GM12878 (cell line): ENCODE results near the gene SNPH.

Source experiments
- CBFB ChIP-seq: IDR thresholded peaks from 2 replicates; pipeline ENCODE4 v1.6.1; 2016; ENCODE audit warnings: antibody characterized with exemption, low read depth
- ETV6 ChIP-seq, 2 experiments: fragments of 450-650 bp in 1 of 2; IDR thresholded peaks in 1 of 2; conservative IDR thresholded peaks in 1 of 2; 2 replicates each; pipeline ENCODE4 v1.6.1; 2014; ENCODE audit warnings: antibody characterized with exemption in 1 of 2, borderline replicate concordance in 1 of 2, low read depth in 1 of 2, mild to moderate bottlenecking in 1 of 2, moderate library complexity in 1 of 2
- HCFC1 ChIP-seq: fragments of 150-350 bp; IDR thresholded peaks from 2 replicates; pipeline ENCODE4 v1.6.1; 2014; ENCODE audit warnings: low read length
- MEF2A ChIP-seq: IDR thresholded peaks from 2 replicates; pipeline ENCODE4 v1.6.1; 2011; ENCODE audit warnings: low read depth, mild to moderate bottlenecking, low read length, moderate library complexity; ENCODE audit not compliant: insufficient read depth
- MXI1 ChIP-seq: fragments of 150-350 bp; IDR thresholded peaks from 2 replicates; pipeline ENCODE4 v1.6.1; 2011; ENCODE audit warnings: low read depth, mild to moderate bottlenecking, inconsistent platforms, low read length, improper control_type of control experiment
- POLR2A ChIP-seq: IDR thresholded peaks from 2 replicates; pipeline ENCODE4 v1.6.1; 2011; ENCODE audit warnings: low read depth, mild to moderate bottlenecking, low read length
- POLR2AphosphoS5 ChIP-seq: IDR thresholded peaks from 2 replicates; pipeline ENCODE4 v1.6.1; 2011; ENCODE audit warnings: mild to moderate bottlenecking, low read length, inconsistent platforms
- SMC3 ChIP-seq: IDR thresholded peaks from 2 replicates; pipeline ENCODE4 v1.6.1; 2011; ENCODE audit warnings: low read length, improper control_type of control experiment, borderline replicate concordance
- TARDBP ChIP-seq: IDR thresholded peaks from 2 replicates; pipeline ENCODE4 v1.6.1; 2016; ENCODE audit warnings: borderline replicate concordance
- TF ChIP-seq, protein P1 (sequence below), 3 experiments: IDR thresholded peaks in 2 of 3; conservative IDR thresholded peaks in 1 of 3; 2 replicates each; pipeline ENCODE4 v1.5.1; 2011; ENCODE audit warnings: low read depth in 3 of 3, low read length in 3 of 3, mild to moderate bottlenecking in 3 of 3, control low read depth in 2 of 3, moderate library complexity in 2 of 3, inconsistent platforms in 1 of 3, mixed read lengths in 1 of 3; ENCODE audit not compliant: control insufficient read depth in 2 of 3, insufficient read depth in 1 of 3; ENCODE audit errors: extremely low read depth in 1 of 3
- TF ChIP-seq, protein P2 (sequence below): IDR thresholded peaks from 2 replicates; pipeline ENCODE4 v1.6.1; 2012; ENCODE audit warnings: low read depth, low read length, improper control_type of control experiment
- TF ChIP-seq, protein P3 (sequence below): IDR thresholded peaks from 2 replicates; pipeline ENCODE4 v1.6.1; 2011; ENCODE audit warnings: low read depth, low read length, improper control_type of control experiment, borderline replicate concordance

DNA sequence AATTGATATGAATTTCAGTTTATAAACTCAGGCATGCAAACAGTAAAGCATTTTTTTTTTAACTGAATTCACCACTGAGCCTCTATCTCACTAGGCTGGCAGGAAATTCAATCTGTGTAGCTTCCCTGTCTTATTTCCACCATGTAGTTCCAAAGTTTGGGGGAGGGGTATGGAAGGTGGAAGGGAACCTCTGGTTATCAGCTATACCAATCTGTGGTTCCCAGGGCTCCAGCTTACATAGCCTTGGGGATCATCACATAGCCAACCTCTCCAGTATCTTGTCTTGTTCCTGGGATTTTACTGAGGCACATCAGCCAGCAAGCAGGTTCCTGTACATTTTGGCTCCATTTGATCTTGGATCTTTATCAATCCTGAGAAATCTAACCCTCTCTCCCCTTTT, 24.6 kb upstream of the SNPH start:
- TF ChIP-seq, protein P1, sequence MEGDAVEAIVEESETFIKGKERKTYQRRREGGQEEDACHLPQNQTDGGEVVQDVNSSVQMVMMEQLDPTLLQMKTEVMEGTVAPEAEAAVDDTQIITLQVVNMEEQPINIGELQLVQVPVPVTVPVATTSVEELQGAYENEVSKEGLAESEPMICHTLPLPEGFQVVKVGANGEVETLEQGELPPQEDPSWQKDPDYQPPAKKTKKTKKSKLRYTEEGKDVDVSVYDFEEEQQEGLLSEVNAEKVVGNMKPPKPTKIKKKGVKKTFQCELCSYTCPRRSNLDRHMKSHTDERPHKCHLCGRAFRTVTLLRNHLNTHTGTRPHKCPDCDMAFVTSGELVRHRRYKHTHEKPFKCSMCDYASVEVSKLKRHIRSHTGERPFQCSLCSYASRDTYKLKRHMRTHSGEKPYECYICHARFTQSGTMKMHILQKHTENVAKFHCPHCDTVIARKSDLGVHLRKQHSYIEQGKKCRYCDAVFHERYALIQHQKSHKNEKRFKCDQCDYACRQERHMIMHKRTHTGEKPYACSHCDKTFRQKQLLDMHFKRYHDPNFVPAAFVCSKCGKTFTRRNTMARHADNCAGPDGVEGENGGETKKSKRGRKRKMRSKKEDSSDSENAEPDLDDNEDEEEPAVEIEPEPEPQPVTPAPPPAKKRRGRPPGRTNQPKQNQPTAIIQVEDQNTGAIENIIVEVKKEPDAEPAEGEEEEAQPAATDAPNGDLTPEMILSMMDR (IDR thresholded peaks at IDR 0.05 in 2 of 3, conservative IDR thresholded peaks at IDR 0.05 in 1 of 3; ENCODE audit: control insufficient read depth in 2 of 3, extremely low read depth in 1 of 3, insufficient read depth in 1 of 3, low read depth in 3 of 3, low read length in 3 of 3): no peak
- TF ChIP-seq ETV6 (conservative IDR thresholded peaks at IDR 0.05 in 1 of 2, IDR thresholded peaks at IDR 0.05 in 1 of 2; ENCODE audit: borderline replicate concordance in 1 of 2, low read depth in 1 of 2) (no peak), TARDBP (no peak), MXI1 (no peak), POLR2AphosphoS5 (no peak), MEF2A (no peak), CBFB (no peak), SMC3 (no peak), POLR2A (no peak), HCFC1 (no peak)
- TF ChIP-seq, protein P2, sequence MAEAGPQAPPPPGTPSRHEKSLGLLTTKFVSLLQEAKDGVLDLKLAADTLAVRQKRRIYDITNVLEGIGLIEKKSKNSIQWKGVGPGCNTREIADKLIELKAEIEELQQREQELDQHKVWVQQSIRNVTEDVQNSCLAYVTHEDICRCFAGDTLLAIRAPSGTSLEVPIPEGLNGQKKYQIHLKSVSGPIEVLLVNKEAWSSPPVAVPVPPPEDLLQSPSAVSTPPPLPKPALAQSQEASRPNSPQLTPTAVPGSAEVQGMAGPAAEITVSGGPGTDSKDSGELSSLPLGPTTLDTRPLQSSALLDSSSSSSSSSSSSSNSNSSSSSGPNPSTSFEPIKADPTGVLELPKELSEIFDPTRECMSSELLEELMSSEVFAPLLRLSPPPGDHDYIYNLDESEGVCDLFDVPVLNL: no peak
- TF ChIP-seq, protein P3, sequence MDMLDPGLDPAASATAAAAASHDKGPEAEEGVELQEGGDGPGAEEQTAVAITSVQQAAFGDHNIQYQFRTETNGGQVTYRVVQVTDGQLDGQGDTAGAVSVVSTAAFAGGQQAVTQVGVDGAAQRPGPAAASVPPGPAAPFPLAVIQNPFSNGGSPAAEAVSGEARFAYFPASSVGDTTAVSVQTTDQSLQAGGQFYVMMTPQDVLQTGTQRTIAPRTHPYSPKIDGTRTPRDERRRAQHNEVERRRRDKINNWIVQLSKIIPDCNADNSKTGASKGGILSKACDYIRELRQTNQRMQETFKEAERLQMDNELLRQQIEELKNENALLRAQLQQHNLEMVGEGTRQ: no peak
